Esophagus squamous epithelium (tissue), 5 donors: Measurements from ENCODE around the gene NRF1. TPM values are rescaled to one million over a fixed set of nuclear protein-coding genes. Genes with fewer than 3 reads are reported as not detected.

Source experiments
- DNase-seq: peaks from one replicate; lab custom pipeline; 2025; lab: John Stamatoyannopoulos, UW
- H3K27ac ChIP-seq, 4 donors: fragments of 200-600 bp; sonication (generic); one replicate each; pipeline ENCODE4 v1.5.1; 2016 to 2019; ENCODE audit warnings: mild to moderate bottlenecking in 1 of 4
- H3K27me3 ChIP-seq, 4 donors: fragments of 200-600 bp; sonication (generic); 1 replicate in 3 of 4; 2 replicates in 1 of 4; pipeline versions ENCODE4 v1.5.1 to v1.6.0; 2017 to 2021; ENCODE audit warnings: antibody characterized with exemption in 1 of 4
- H3K36me3 ChIP-seq, 3 donors: fragments of 200-600 bp; sonication (generic); one replicate each; pipeline ENCODE4 v1.5.1; 2016 to 2019
- H3K4me1 ChIP-seq, 3 donors: fragments of 200-600 bp; sonication (generic); one replicate each; pipeline ENCODE4 v1.5.1; 2017 to 2019
- H3K4me3 ChIP-seq, 4 donors: fragments of 200-600 bp; sonication (generic); 1 replicate in 3 of 4; 2 replicates in 1 of 4; pipeline ENCODE4 v1.5.1; 2016 to 2019; ENCODE audit warnings: mild to moderate bottlenecking in 2 of 4, moderate library complexity in 1 of 4
- H3K9me3 ChIP-seq, 3 donors: fragments of 200-600 bp; sonication (generic); one replicate each; pipeline ENCODE4 v1.5.1; 2016 to 2019
- POLR2A ChIP-seq, 4 donors: fragments of 450-650 bp; IDR thresholded peaks; one replicate each; pipeline ENCODE4 v1.6.1; 2017; ENCODE audit warnings: antibody characterized with exemption in 4 of 4, mild to moderate bottlenecking in 4 of 4, moderate library complexity in 3 of 4
- WGBS, 2 donors: methylation state at CpG; one replicate each; pipeline ENCODE4 v1.1.5; 2018; 5-methylcytosine and 5-hydroxymethylcytosine counted together
- intact Hi-C: fragments of 100-400 bp; cut with DNase I; formaldehyde crosslinking; loops from one replicate; pipeline ENCODE4 v1.15.0; 2022
- total RNA-seq, 4 donors: library from RNA; depleted of rRNA; stranded (reverse); fragments of >200 nt; gene quantifications; one replicate each; pipeline ENCODE4 v1.1.0, GENCODE V29; 2016
- TF ChIP-seq, protein P1 (sequence below), 6 experiments: fragments of 450-650 bp in 4 of 6; fragments of 200-600 bp in 2 of 6; sonication (generic) in 2 of 6; IDR thresholded peaks; one replicate each; pipeline ENCODE4 v1.5.1; 2016 to 2019; ENCODE audit warnings: antibody characterized with exemption in 6 of 6, mild to moderate bottlenecking in 4 of 6, moderate library complexity in 4 of 6
- donor health status: DM: yes; HTN: yes; CAD: no.

Gene NRF1
- total RNA-seq, 4 donors from 2014 or later = 10.0 to 18.3 (median 13.3) TPM

GRCh38 chr7:129665013-129665401 is 53.5 kb downstream of the NRF1 start:
- no peak for DNase-seq
- peaks cover 0 to 15% (median 4%) of the 10 kb centered on the region in 3 donors for H3K9me3 ChIP-seq
- H3K36me3 ChIP-seq = peaks cover 0 to 38% (median 8%) of the 10 kb centered on the region in 3 donors
- TF ChIP-seq, protein P1, sequence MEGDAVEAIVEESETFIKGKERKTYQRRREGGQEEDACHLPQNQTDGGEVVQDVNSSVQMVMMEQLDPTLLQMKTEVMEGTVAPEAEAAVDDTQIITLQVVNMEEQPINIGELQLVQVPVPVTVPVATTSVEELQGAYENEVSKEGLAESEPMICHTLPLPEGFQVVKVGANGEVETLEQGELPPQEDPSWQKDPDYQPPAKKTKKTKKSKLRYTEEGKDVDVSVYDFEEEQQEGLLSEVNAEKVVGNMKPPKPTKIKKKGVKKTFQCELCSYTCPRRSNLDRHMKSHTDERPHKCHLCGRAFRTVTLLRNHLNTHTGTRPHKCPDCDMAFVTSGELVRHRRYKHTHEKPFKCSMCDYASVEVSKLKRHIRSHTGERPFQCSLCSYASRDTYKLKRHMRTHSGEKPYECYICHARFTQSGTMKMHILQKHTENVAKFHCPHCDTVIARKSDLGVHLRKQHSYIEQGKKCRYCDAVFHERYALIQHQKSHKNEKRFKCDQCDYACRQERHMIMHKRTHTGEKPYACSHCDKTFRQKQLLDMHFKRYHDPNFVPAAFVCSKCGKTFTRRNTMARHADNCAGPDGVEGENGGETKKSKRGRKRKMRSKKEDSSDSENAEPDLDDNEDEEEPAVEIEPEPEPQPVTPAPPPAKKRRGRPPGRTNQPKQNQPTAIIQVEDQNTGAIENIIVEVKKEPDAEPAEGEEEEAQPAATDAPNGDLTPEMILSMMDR (IDR thresholded peaks at IDR 0.05) = no peak
- no peak for TF ChIP-seq POLR2A (IDR thresholded peaks at IDR 0.05)
- intact Hi-C loops = loop anchor here (10.0 kb wide), 2 partner anchors 160 to 350 kb away; no protein-coding TSS in a partner anchor
- 52 to 64% methylated on average over 3 of the region's 3 CpGs for WGBS, 2 donors
- H3K4me1 ChIP-seq = no peaks in the 10 kb centered on the region
- H3K4me3 ChIP-seq = no peak overlapping the region
- H3K27ac ChIP-seq = no peak overlapping the region
- no peaks in the 10 kb centered on the region for H3K27me3 ChIP-seq

GRCh38 chr7:129667116-129667515 is 55.6 kb downstream of the NRF1 start:
- Histone ChIP-seq H3K4me3 (no peak overlapping the region), H3K4me1 (no peaks in the 10 kb centered on the region), H3K9me3 (no peaks in the 10 kb centered on the region), H3K27ac (no peak overlapping the region), H3K36me3 (peaks cover 0 to 28% (median 0%) of the 10 kb centered on the region in 3 donors), H3K27me3 (no peaks in the 10 kb centered on the region)
- no peak for TF ChIP-seq POLR2A (IDR thresholded peaks at IDR 0.05)
- TF ChIP-seq, protein P1 (IDR thresholded peaks at IDR 0.05) = no peak
- WGBS, 2 donors = 95 to 97% methylated on average over 4 of the region's 4 CpGs
- intact Hi-C loops = loop anchor here (10.0 kb wide), 2 partner anchors 158 to 348 kb away; no protein-coding TSS in a partner anchor
- DNase-seq = no peak

DNA sequence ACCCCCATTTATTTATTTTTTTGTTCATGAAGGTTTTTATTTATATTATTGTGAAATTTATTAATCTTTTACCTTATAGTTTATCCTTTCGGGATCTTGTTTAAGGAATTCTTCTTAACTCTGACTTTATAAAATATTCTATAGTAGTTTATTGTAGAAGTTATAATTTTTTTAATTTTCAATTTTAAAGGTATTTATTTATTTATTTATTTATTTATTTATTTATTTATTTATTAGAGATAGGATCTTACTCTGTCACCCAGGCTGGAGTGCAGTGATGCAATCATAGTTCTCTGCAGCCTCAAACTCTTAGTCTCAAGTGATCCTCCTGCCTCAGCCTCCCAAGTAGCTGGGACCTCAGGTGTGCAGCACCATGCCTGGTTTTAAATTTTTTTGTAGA is 56.0 kb downstream of the NRF1 start:
- Histone ChIP-seq H3K4me3 (no peak overlapping the region), H3K4me1 (no peaks in the 10 kb centered on the region), H3K27me3 (no peaks in the 10 kb centered on the region), H3K27ac (no peak overlapping the region), H3K9me3 (no peaks in the 10 kb centered on the region), H3K36me3 (peaks cover 0 to 28% (median 0%) of the 10 kb centered on the region in 3 donors)
- DNase-seq = no peak
- intact Hi-C loops = loop anchor here (10.0 kb wide), 2 partner anchors 157 to 347 kb away; no protein-coding TSS in a partner anchor
- WGBS, 2 donors = 92 to 100% methylated on average over 1 of the region's 1 CpG
- TF ChIP-seq POLR2A (IDR thresholded peaks at IDR 0.05) = no peak
- TF ChIP-seq, protein P1 (IDR thresholded peaks at IDR 0.05) = no peak

- H3K27ac ChIP-seq = no peak overlapping the region
- H3K4me1 ChIP-seq = no peaks in the 10 kb centered on the region
- H3K9me3 ChIP-seq = no peaks in the 10 kb centered on the region
- TF ChIP-seq, protein P1 (IDR thresholded peaks at IDR 0.05) = no peak
- no peak for TF ChIP-seq POLR2A (IDR thresholded peaks at IDR 0.05)
- H3K27me3 ChIP-seq = no peaks in the 10 kb centered on the region
- intact Hi-C loops = loop anchor here (10.0 kb wide), 2 partner anchors 155 to 345 kb away; no protein-coding TSS in a partner anchor
- no peak overlapping the region for H3K4me3 ChIP-seq
- DNase-seq = no peak
- peaks cover 0 to 44% (median 6%) of the 10 kb centered on the region in 3 donors for H3K36me3 ChIP-seq
- 90 to 96% methylated on average over 2 of the region's 2 CpGs for WGBS, 2 donors
Observed at GRCh38 chr7:129669901-129670300, 58.4 kb downstream of the NRF1 start.

DNA sequence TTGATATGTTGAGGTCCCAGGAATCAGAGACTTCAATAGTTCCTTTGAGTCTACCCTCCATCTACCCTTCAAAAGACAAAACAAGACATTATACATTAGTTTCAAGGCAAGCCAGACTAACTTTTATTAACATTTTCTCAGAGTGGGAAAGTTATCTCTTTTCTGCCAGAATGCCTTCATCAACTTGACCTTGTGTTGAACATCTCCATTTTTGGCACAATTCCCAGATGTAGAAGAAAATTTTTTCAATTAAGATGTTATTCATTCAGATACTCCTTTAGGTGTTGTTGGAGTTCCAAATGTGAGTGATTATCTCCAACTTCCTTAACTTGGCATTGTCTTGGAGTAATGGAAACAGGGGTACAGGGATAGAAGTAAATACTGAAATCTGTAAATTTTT is 59.1 kb downstream of the NRF1 start:
- peaks cover 0 to 49% (median 11%) of the 10 kb centered on the region in 3 donors for H3K36me3 ChIP-seq
- no peaks in the 10 kb centered on the region for H3K27me3 ChIP-seq
- no peaks in the 10 kb centered on the region for H3K4me1 ChIP-seq
- H3K4me3 ChIP-seq = no peak overlapping the region
- no peak for TF ChIP-seq POLR2A (IDR thresholded peaks at IDR 0.05)
- TF ChIP-seq, protein P1 (IDR thresholded peaks at IDR 0.05) = no peak
- no peak overlapping the region for H3K27ac ChIP-seq
- no peak for DNase-seq
- H3K9me3 ChIP-seq = no peaks in the 10 kb centered on the region
- intact Hi-C loops = no loop called here
